Osteoblast (primary cell): ENCODE measurements around the gene PSMG3. TPM values are rescaled to one million over a fixed set of nuclear protein-coding genes. Genes with fewer than 3 reads are reported as not detected.

Experiments used
- DNase-seq: peaks from one replicate; pipeline ENCODE4 v3.0.0; 2011; ENCODE audit warnings: low spot score, mixed read lengths; ENCODE audit not compliant: insufficient read length; ENCODE audit errors: missing footprints
- H2AFZ ChIP-seq: 2 replicates; pipeline ENCODE4 v1.6.0; 2011; ENCODE audit warnings: mild to moderate bottlenecking, low read length
- H3K27ac ChIP-seq: 2 replicates; pipeline ENCODE4 v1.5.1; 2011; ENCODE audit warnings: mild to moderate bottlenecking, low read depth, low read length, moderate library complexity
- H3K27me3 ChIP-seq: 2 replicates; pipeline ENCODE4 v1.6.0; 2012; ENCODE audit warnings: mild to moderate bottlenecking, control low read depth, inconsistent platforms, low read length, moderate library complexity; ENCODE audit not compliant: insufficient read depth
- H3K36me3 ChIP-seq: 2 replicates; pipeline ENCODE4 v1.5.1; 2011; ENCODE audit warnings: mild to moderate bottlenecking, low read length, control low read depth, moderate library complexity; ENCODE audit not compliant: insufficient read depth
- H3K4me1 ChIP-seq: 2 replicates; pipeline ENCODE4 v1.5.1; 2011; ENCODE audit warnings: mild to moderate bottlenecking, low read length, control low read depth, moderate library complexity; ENCODE audit not compliant: insufficient read depth
- H3K4me2 ChIP-seq: 2 replicates; pipeline ENCODE4 v1.6.0; 2011; ENCODE audit warnings: mild to moderate bottlenecking, low read length; ENCODE audit not compliant: insufficient read depth
- H3K4me3 ChIP-seq: fragments of 200-600 bp; sonication (generic); 3 replicates; pipeline ENCODE4 v1.5.1; 2012; ENCODE audit warnings: mild to moderate bottlenecking, low read length, inconsistent platforms; ENCODE audit not compliant: insufficient read depth
- H3K79me2 ChIP-seq: 2 replicates; pipeline ENCODE4 v1.6.0; 2012; ENCODE audit warnings: mild to moderate bottlenecking, low read length, control low read depth, inconsistent platforms; ENCODE audit not compliant: insufficient read depth
- H3K9me3 ChIP-seq: 2 replicates; pipeline ENCODE4 v1.5.1; 2011; ENCODE audit warnings: low read depth, low read length, control low read depth
- H4K20me1 ChIP-seq: 2 replicates; pipeline ENCODE4 v1.6.0; 2012; ENCODE audit warnings: mild to moderate bottlenecking, low read length, control low read depth; ENCODE audit not compliant: insufficient read depth
- total RNA-seq: library from RNA; depleted of rRNA; stranded (reverse); fragments of >200 nt; gene quantifications from 2 replicates; pipeline ENCODE4 v1.2.3, GENCODE V29; 2012
- TF ChIP-seq, protein P1 (sequence below): IDR thresholded peaks from 2 replicates; pipeline ENCODE4 v1.5.1; 2011; ENCODE audit warnings: mild to moderate bottlenecking, low read depth, low read length, moderate library complexity; ENCODE audit errors: extremely low read depth

The PSMG3 gene
- total RNA-seq, 1 donor: 38.7 TPM

DNA sequence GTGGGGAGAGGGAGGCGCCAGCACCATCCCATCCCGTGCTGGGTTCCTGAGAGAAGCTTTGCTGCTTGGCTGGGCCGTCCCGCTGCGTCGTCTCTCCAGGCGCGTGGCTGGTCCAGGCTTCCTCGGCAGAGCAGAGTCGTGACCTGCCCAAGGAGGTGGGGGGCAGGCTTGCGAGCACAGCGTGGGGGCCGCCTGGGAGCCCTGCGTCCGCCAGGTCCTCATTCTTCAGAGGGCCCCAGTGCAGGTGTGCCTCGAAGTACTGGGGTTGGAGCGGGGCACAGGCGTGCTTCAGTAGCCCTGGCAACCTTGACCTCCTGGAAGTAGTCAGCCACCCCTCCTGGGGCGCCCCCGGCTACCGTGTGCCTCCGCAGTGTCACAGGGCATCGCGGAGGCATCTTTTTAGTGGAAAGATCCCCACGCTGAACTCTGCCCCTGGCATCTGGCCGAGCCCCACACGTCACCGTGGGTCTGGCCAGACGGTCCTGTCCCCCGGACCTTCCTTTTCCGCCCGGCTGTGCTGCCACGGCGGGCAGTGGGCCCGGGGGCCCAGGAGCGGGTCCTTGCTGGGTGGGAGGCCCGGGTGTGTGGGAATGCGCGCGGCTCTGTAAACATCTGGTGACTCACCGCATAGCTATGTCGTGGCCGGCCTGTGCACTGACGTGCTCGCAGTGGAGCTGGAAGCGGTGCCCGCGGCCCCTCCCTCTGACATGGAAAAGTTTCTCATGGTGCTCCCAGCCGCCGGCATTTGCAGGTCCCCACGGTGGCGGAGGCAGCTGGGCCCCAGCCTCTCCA lies 32.9 kb downstream of the PSMG3 start:
- TF ChIP-seq, protein P1, sequence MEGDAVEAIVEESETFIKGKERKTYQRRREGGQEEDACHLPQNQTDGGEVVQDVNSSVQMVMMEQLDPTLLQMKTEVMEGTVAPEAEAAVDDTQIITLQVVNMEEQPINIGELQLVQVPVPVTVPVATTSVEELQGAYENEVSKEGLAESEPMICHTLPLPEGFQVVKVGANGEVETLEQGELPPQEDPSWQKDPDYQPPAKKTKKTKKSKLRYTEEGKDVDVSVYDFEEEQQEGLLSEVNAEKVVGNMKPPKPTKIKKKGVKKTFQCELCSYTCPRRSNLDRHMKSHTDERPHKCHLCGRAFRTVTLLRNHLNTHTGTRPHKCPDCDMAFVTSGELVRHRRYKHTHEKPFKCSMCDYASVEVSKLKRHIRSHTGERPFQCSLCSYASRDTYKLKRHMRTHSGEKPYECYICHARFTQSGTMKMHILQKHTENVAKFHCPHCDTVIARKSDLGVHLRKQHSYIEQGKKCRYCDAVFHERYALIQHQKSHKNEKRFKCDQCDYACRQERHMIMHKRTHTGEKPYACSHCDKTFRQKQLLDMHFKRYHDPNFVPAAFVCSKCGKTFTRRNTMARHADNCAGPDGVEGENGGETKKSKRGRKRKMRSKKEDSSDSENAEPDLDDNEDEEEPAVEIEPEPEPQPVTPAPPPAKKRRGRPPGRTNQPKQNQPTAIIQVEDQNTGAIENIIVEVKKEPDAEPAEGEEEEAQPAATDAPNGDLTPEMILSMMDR: no peak
- Histone ChIP-seq H2AFZ (no peak overlapping the region), H4K20me1 (peaks cover 6% of the 10 kb centered on the region), H3K27me3 (no peaks in the 10 kb centered on the region), H3K79me2 (peaks cover 76% of the 10 kb centered on the region), H3K4me2 (peak overlapping the region; percentile 95), H3K4me3 (peak overlapping the region; percentile 78), H3K27ac (peak overlapping the region; percentile 99), H3K9me3 (no peaks in the 10 kb centered on the region), H3K36me3 (peaks cover 14% of the 10 kb centered on the region), H3K4me1 (peaks cover 48% of the 10 kb centered on the region)
- peak; percentile 100 for DNase-seq

DNA sequence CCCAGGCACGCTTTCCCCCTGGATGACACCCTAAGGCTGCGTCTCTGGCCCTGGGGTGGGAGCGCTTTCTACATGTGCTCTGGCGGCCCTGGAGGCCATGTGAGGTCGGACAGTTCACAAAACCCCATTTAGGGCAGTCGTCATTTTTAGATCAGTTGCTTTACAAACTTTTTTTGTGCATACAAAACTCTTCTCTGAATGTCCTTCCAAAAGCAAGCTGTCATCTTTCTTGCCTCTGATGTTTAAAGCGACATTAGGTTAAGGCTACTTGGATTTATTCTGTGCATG lies 33.4 kb downstream of the PSMG3 start:
- TF ChIP-seq, protein P1: no peak
- Histone ChIP-seq H3K36me3 (peaks cover 14% of the 10 kb centered on the region), H3K4me2 (peak overlapping the region; percentile 95), H3K4me3 (peak overlapping the region; percentile 78), H3K9me3 (no peaks in the 10 kb centered on the region), H2AFZ (no peak overlapping the region), H3K79me2 (peaks cover 76% of the 10 kb centered on the region), H3K4me1 (peaks cover 52% of the 10 kb centered on the region), H3K27ac (peak overlapping the region; percentile 99), H3K27me3 (no peaks in the 10 kb centered on the region), H4K20me1 (peaks cover 7% of the 10 kb centered on the region)
- no peak for DNase-seq

DNA sequence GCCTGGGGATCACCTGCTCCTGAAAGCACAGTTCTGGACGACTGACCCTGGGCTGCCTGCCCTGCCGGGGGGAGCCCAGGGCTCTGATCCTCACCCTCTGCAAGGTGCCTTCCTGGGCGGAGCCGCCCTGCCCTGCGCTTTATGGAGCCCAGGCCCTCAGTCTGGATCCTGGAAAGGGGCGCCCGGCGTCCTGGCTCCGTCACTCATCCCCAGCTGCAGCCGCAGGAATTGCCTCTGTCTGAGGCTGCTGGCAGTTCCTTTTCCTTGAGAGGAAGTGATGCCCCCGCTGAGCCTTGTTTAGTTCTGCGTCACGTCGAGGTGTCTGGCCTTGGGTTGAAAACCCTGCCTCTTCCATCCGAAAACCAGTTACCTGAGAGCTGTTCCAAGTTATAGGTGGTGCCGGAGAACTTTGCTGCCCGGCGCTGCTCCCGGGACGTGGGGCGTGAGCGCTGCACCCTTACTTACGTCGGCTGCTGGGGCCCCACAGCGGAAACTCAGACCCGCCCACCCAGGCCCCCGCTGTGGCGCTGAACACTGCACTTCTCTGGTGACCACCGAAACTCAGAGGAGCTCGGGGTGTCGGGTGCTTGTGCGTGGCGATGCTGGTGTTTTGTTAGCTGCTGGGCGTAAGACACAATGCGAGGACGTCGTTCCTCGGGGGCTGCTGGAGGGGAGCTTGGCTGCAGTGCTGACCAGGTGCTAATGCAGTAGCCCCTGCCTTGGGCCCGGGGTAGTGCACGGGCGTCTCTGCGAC lies 34.0 kb downstream of the PSMG3 start:
- Histone ChIP-seq H3K9me3 (no peaks in the 10 kb centered on the region), H3K79me2 (peaks cover 76% of the 10 kb centered on the region), H4K20me1 (peaks cover 7% of the 10 kb centered on the region), H3K36me3 (peaks cover 14% of the 10 kb centered on the region), H2AFZ (no peak overlapping the region), H3K27me3 (no peaks in the 10 kb centered on the region), H3K4me2 (no peak overlapping the region), H3K27ac (peak overlapping the region; percentile 99), H3K4me1 (peaks cover 52% of the 10 kb centered on the region), H3K4me3 (no peak overlapping the region)
- TF ChIP-seq, protein P1: no peak
- no peak for DNase-seq

DNA sequence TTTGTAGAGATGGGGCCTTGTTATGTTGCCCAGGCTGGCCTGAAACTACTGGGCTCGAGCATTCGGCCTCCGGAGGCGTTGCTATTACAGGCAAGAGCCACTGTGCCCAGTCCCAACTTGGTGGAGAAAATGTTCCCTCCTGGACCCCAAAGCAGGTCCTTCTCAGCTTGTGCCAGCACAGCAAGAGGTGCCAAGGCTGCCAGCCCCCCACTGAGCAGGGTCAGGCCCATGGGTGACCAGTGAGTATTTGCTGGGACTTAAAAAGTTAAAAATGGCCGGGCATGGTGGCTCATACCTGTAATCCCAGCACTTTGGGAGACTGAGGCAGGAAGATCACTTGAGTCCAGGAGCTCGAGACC lies 34.8 kb downstream of the PSMG3 start:
- TF ChIP-seq, protein P1: no peak
- H3K36me3 ChIP-seq: peaks cover 10% of the 10 kb centered on the region
- H3K9me3 ChIP-seq: no peaks in the 10 kb centered on the region
- H3K79me2 ChIP-seq: peaks cover 72% of the 10 kb centered on the region
- peaks cover 52% of the 10 kb centered on the region for H3K4me1 ChIP-seq
- no peaks in the 10 kb centered on the region for H3K27me3 ChIP-seq
- H4K20me1 ChIP-seq: peaks cover 7% of the 10 kb centered on the region
- H3K27ac ChIP-seq: peak overlapping the region; percentile 95
- no peak overlapping the region for H3K4me2 ChIP-seq
- no peak overlapping the region for H3K4me3 ChIP-seq
- no peak overlapping the region for H2AFZ ChIP-seq
- no peak for DNase-seq
